GM12872 (cell line): Measurements from ENCODE around the gene PPL.

Experiments
- CTCF ChIP-seq: IDR thresholded peaks from 3 replicates; pipeline ENCODE4 v1.5.1; 2011; ENCODE audit warnings: low read depth, mild to moderate bottlenecking, low read length, moderate library complexity; ENCODE audit not compliant: insufficient read depth

Gene PPL

GRCh38 chr16:4883501-4883900 is 53.4 kb downstream of the PPL start:
- no peak for TF ChIP-seq CTCF

GRCh38 chr16:4882633-4883285 is 54.2 kb downstream of the PPL start:
- TF ChIP-seq CTCF, result no peak

GRCh38 chr16:4882000-4882632 is 54.8 kb downstream of the PPL start:
- TF ChIP-seq CTCF, result no peak

- no peak for TF ChIP-seq CTCF
Observed at GRCh38 chr16:4880006-4880580, 56.9 kb downstream of the PPL start.

- TF ChIP-seq CTCF, result no peak
Observed at GRCh38 chr16:4879049-4879448, 57.9 kb downstream of the PPL start.

GRCh38 chr16:4877380-4877685 is 59.6 kb downstream of the PPL start:
- no peak for TF ChIP-seq CTCF

GRCh38 chr16:4876646-4877379 is 60.1 kb downstream of the PPL start:
- TF ChIP-seq CTCF, result no peak
